H1 (cell line): ENCODE measurements around the gene ACSL3.

Experiments used
- CTCF ChIP-seq, 3 experiments: IDR thresholded peaks; 1 replicate in 2 of 3; 2 replicates in 1 of 3; pipeline versions ENCODE4 v1.5.1 to v1.6.1; 2011; ENCODE audit warnings: low read length in 3 of 3, mild to moderate bottlenecking in 3 of 3, inconsistent platforms in 2 of 3, low read depth in 1 of 3, moderate library complexity in 1 of 3; ENCODE audit not compliant: insufficient read depth in 1 of 3; ENCODE audit errors: control extremely low read depth in 1 of 3
- FOSL1 ChIP-seq: IDR thresholded peaks from 2 replicates; pipeline ENCODE4 v1.6.1; 2011; ENCODE audit warnings: mild to moderate bottlenecking, low read depth, low read length, moderate library complexity; ENCODE audit not compliant: insufficient read depth
- YY1 ChIP-seq: IDR thresholded peaks from 2 replicates; pipeline ENCODE4 v1.6.1; 2011; ENCODE audit warnings: low read depth, mild to moderate bottlenecking, low read length

GRCh38 chr2:222982010-222982908, 121.4 kb downstream of the ACSL3 start:
- TF ChIP-seq YY1 (0 out of 2 replicates have a peak, but pooled peaks have one; percentile 39), CTCF (IDR thresholded peaks at IDR 0.05; ENCODE audit: control extremely low read depth in 1 of 3, insufficient read depth in 1 of 3, low read depth in 1 of 3, low read length in 3 of 3) (peak; percentile 53 to 69 (median 54)), FOSL1 (no peak)
